GM19328 (cell line): ENCODE measurements around the gene CCT5.
A peak's percentile ranks its signal among the peaks of the same experiment; 100 is the strongest.

ENCODE experiments used
- ATAC-seq: cut with Tn5 transposase; IDR thresholded peaks from one replicate; pipeline ENCODE4 v1.9.1; 2021; ENCODE audit warnings: mild to moderate bottlenecking, moderate library complexity; ENCODE audit not compliant: unreplicated experiment

The CCT5 gene

GRCh38 chr5:10297646-10298204 lies 47.6 kb downstream of the CCT5 start:
- no peak for ATAC-seq

DNA sequence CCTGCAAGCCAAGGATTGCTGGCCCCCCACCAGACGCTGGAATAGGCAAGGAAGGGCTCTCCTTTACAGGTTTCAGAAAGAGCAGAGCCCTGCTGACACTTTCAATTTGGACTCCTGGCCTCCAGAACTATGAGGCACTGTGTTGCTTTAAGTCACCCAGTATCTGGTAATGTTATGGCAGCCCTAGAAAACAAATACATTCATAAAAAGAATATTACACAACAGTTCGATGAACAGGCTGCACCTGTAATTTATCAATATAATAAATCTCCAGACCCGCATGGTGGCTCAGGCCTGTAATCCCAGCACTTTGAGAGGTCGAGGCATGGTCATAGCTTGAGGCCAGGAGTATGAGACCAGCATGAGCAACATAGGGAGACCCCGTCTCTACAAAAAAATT lies 50.2 kb downstream of the CCT5 start:
- no peak for ATAC-seq

GRCh38 chr5:10301266-10301665 lies 51.2 kb downstream of the CCT5 start:
- ATAC-seq = no peak

GRCh38 chr5:10301842-10302610 lies 51.9 kb downstream of the CCT5 start:
- ATAC-seq = no peak

DNA sequence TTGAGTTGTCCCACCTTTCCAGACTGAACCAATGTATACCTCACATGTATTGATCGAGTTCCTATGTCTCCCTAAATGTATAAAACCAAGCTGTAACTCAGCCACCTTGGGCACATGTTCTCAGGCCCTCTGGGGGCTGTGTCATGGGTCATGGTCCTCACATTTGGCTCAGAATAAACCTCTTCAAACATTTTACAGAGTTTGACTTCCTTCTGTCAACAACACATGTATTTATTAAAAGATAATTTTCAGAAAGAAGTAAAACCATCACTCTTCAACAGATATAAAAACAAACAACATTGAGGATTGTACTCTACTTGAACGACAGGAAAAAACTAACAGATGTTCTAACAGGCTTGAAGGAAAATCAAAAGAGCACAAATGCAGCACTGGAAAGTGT lies 53.1 kb downstream of the CCT5 start:
- ATAC-seq = no peak

GRCh38 chr5:10303699-10304170 lies 53.7 kb downstream of the CCT5 start:
- ATAC-seq = no peak

DNA sequence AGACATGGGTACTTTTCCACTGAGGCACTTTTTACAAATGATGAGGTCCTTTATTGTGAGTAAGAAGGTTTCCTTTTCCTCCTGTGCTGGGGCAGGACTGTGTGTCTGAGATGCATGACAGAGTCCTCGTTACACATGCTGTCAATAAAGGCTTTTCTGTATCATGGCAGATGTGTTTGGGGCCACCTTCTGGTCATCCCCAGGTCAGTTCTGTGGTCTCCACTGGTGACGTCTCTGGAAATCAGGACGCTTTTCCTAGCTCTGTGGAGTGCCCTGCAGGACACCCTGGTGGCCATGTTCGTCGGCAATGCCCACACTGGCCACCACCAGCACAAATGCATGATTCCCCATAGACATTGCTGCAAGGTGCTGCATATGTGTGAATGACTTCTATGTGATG lies 54.9 kb downstream of the CCT5 start:
- ATAC-seq = no peak

- no peak for ATAC-seq
Measured at GRCh38 chr5:10306114-10306513, 56.0 kb downstream of the CCT5 start.

GRCh38 chr5:10306806-10307205 lies 56.7 kb downstream of the CCT5 start:
- no peak for ATAC-seq

DNA sequence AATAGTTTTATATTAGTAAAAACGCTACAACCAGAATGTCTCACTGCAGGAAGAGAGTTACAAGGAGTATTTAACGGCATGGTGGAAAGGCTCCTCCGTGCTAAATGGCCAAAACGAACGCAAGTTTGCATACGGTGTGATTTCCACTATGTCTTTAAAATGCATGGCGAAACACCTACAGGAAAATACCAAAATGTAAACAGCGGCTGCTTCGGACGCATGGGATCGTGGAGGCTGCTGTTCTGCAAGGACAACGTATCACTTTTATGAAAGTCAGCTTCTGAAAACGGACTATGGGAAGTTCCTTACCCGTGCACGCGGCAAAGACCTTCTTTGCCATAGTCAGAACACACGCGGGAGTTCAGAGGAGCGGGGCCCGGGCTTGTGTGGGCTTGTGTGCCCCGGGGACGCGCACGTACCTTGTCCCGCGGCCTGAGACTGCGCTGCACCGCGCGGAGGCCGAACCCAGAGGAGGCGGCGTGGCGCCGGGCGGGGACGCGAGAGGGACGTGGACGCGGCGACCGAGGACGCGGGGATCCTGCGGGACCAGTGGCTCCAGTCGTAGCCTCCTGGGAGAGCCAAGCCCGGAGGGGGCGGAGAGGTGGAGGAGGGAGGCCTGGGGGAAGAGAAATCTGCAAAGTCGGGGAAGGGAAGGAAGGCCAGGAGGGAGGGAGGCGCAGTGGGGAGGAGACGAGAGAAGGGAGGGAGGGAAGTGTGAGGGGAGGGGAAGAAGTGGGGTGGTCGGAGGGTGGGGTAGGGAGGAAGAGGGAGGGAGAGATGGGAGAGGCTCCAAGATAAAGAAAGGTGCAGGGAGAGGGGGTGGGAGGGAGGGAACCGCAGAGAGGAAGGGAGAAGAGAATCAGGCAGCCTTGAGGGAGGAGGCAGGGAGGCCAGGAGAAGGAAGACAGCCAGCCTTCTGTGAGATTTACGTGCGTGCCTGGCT lies 57.4 kb downstream of the CCT5 start, which contains the start of gene CMBL:
CMBL (minus strand) TSS at position 697 of the 943 bp plus-strand sequence. CDS start 17,140 bp downstream, outside the sequence.
- ATAC-seq = no peak

- ATAC-seq = no peak
Measured at GRCh38 chr5:10308844-10309243, 58.8 kb downstream of the CCT5 start.

DNA sequence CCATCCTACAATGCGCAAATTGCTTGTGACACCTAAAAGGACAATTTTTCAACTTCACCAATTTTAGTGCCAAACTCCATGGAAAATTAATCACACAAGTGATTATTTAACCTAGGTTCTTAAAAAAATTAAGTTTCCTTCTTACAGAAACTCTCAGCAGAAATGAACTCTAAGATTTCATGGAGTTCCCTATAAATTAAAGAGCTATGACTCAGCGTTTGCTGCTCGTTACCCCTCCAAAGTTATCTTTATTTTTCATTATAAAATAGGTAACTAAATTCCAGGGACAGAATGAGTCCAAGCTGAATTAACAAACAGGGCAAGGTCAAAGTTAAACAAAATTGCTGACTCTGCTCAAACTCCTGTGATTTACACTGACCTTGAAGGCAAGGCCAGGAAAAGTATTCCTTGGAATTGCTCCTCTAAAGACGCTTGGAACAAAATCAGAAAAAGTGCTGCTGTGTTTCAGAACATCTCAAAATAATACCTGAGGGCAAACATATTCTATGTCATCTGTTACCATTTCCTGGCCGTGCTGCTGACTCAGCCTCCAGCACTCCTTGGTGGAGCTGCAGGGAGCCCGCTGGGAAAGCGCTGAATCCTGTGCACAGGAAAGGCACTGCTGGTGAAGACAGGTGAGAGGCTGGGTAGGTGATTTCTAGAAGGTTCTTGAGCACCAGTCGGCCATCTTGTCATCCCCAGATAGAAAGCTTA lies 60.1 kb downstream of the CCT5 start:
- ATAC-seq = no peak

DNA sequence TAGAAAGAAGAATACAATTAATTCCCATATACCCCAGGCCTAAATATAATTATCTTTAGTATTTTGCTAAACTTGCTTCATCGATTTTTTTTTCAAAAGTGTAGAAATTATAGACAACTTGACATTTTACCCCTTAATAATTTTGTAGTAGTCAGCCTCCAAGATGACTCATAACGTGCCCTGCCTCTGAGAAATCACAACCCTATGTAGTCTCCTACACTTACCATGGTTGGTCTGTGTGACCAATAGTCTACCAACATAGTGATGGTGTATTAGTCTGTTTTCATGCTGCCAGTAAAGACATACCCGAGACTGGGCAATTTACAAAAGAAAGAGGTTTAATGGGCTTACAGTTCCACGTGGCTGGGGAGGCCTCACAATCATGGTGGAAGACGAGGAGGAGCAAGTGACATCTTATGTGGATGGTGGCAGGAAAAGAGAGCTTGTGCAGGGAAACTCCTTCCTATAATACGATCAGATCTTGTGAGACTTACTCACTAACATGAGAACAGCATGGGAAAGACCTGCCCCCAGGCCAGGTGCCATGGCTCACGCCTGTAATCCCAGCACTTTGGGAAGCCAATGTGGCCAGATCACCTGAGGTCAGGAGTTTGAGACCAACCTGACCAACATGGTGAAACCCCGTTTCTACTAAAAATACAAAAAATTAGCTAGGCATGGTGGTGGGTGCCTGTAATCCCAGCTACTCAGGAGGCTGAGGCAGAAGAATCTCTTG lies 60.9 kb downstream of the CCT5 start:
- peak; percentile 52 for ATAC-seq

DNA sequence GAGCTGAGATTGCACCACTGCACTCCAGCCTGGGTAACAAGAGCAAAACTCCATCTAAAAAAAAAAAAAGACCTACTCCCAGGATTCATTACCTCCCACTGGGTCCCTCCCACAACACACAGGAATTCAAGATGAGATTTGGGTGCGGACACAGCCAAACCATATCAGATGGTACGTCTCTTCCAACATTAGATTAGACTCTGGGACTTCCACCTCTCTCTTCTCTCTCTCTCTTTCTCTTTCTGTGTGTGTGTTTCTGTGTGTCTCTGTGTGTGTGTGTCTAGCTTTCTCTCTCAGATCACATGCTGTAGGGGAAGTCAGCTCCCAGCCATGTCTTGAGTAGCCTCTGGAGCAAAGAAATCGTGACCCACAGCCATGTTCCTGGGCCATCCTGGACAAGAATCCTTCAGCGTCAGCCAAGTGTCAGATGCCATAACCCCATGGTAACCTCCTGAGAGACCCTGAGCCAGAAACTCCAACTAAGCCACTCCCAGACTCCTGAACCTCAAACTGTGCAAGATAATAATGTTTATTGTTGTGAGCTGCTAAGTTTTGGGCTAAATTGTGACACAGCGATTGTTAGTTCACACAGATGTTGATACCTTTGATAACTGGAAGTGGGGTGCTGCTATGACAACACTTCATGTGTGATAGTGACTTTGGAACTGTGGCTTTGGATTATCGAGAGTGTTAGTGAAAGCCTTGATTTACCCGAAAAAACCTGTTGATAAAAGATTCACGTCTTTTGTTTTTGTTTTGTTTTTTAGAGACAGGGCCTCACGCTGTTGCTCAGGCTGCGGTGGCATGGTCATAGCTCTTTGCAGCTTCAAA lies 61.7 kb downstream of the CCT5 start:
- ATAC-seq = no peak

GRCh38 chr5:10315201-10315600 lies 65.1 kb downstream of the CCT5 start:
- no peak for ATAC-seq
